Fibroblast of skin of right biceps (primary cell): ENCODE measurements around the gene FSTL5.

Experiments used
- DNase-seq: peaks from one replicate; pipeline ENCODE4 v3.0.0-alpha.2; 2013

FSTL5 gene

GRCh38 chr4:161555689-161556660 lies 607.8 kb downstream of the FSTL5 start:
- peak; percentile 63 for DNase-seq

- peak; percentile 55 for DNase-seq
These were observed 609.3 kb downstream of the FSTL5 start for GRCh38 chr4:161554372-161554990.

GRCh38 chr4:161546902-161547301 lies 616.9 kb downstream of the FSTL5 start:
- DNase-seq = no peak

GRCh38 chr4:161540265-161540664 lies 623.5 kb downstream of the FSTL5 start:
- no peak for DNase-seq

- no peak for DNase-seq
These were observed 624.9 kb downstream of the FSTL5 start for GRCh38 chr4:161538941-161539340.

- no peak for DNase-seq
These were observed 633.1 kb downstream of the FSTL5 start for GRCh38 chr4:161530710-161531109.

GRCh38 chr4:161525121-161525520 lies 638.7 kb downstream of the FSTL5 start:
- no peak for DNase-seq

- DNase-seq = no peak
These were observed 641.8 kb downstream of the FSTL5 start for GRCh38 chr4:161522031-161522430.

GRCh38 chr4:161519611-161520010 lies 644.2 kb downstream of the FSTL5 start:
- DNase-seq = no peak

- DNase-seq = no peak
These were observed 645.9 kb downstream of the FSTL5 start for GRCh38 chr4:161517941-161518340.

GRCh38 chr4:161505141-161505540 lies 658.7 kb downstream of the FSTL5 start:
- DNase-seq = no peak

GRCh38 chr4:161498155-161498554 lies 665.6 kb downstream of the FSTL5 start:
- DNase-seq = no peak

- DNase-seq = no peak
These were observed 677.3 kb downstream of the FSTL5 start for GRCh38 chr4:161486461-161486860.

- no peak for DNase-seq
These were observed 697.5 kb downstream of the FSTL5 start for GRCh38 chr4:161466316-161466715.

- no peak for DNase-seq
These were observed 700.4 kb downstream of the FSTL5 start for GRCh38 chr4:161463436-161463835.

GRCh38 chr4:161457906-161458305 lies 705.9 kb downstream of the FSTL5 start:
- DNase-seq = no peak

- DNase-seq = peak; percentile 58
These were observed 706.5 kb downstream of the FSTL5 start for GRCh38 chr4:161457311-161457710.

- DNase-seq = no peak
These were observed 708.9 kb downstream of the FSTL5 start for GRCh38 chr4:161454860-161455259.

GRCh38 chr4:161448550-161449180 lies 715.1 kb downstream of the FSTL5 start:
- no peak for DNase-seq

GRCh38 chr4:161444626-161445025 lies 719.2 kb downstream of the FSTL5 start:
- DNase-seq = peak; percentile 56

- DNase-seq = no peak
These were observed 720.9 kb downstream of the FSTL5 start for GRCh38 chr4:161442921-161443320.

- no peak for DNase-seq
These were observed 725.7 kb downstream of the FSTL5 start for GRCh38 chr4:161438096-161438495.

- DNase-seq = no peak
These were observed 735.4 kb downstream of the FSTL5 start for GRCh38 chr4:161428180-161428965.
